Activated CD4-positive, alpha-beta T cell treated with anti-CD3 and anti-CD28 coated beads, Interleukin-2, amount 50 U/mL, for 24 hours (primary cell): ENCODE data around the gene RELL1.

Experiments
- DNase-seq, 2 donors: peaks; one replicate each; pipeline ENCODE4 v3.0.0-alpha.2; 2020; ENCODE audit warnings: low read depth in 1 of 2, low spot score in 1 of 2

RELL1 gene

DNA sequence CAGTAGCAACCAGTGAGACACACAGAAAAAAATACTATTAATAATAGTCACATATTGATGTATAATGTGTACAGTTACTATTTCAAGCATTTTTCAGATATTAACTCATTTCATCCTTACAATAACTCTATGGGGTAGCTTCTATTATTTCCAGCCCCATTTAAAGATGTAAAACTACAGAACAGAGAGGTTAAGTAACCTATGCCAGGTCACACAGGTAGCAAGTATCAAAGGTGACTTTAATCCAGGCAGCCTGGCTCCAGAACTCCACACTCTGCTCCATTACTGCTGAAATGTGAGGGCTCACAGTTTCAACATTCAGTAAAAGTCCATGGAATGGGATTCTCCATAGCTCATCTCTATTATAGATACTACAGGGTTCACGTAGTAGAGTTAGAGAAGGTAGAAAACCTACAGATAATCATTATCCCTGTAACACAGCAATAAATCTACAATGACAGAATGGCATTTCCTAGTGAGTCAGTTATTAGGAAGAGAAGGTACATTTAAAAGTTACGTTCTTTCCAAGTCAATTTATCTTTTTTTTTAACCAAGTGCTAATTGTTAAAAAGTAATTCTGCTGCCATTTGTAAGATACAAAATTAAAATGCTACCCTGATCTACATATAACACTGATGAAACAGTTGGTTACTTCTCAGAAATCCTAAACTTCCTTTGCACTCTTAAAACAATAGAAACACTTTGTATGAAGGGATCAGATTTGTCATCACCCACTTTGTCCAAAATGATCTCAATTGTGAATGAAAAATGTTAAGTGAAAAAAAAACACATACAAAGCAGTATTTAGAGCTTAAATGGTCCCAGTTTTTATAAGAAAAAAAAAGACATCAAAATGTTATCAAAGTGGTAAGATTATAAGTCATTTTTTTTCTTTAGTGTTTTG is 18.7 kb downstream of the RELL1 start:
- no peak for DNase-seq

DNA sequence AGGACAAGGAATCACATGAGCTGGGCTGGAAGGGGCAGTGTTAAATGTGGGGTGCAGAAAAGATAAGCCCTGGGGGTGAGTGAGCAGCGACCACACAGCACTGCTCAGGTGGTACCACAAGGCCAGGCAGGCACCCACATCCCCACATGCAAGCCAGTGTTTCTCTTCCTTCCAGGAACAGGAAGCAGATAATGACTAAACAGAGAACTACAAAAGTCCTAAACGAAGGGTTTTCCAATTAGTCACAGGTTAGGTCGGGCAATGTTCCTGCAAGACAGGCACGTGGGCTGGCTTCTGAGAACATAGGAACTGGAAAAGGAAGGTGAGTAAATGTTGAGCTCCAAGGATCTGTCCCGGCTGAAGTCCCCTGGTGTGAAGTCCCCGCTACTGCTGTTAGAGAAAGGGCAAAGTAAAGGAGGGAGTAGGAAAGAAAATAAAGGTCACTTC is 19.5 kb downstream of the RELL1 start:
- DNase-seq, result no peak

DNA sequence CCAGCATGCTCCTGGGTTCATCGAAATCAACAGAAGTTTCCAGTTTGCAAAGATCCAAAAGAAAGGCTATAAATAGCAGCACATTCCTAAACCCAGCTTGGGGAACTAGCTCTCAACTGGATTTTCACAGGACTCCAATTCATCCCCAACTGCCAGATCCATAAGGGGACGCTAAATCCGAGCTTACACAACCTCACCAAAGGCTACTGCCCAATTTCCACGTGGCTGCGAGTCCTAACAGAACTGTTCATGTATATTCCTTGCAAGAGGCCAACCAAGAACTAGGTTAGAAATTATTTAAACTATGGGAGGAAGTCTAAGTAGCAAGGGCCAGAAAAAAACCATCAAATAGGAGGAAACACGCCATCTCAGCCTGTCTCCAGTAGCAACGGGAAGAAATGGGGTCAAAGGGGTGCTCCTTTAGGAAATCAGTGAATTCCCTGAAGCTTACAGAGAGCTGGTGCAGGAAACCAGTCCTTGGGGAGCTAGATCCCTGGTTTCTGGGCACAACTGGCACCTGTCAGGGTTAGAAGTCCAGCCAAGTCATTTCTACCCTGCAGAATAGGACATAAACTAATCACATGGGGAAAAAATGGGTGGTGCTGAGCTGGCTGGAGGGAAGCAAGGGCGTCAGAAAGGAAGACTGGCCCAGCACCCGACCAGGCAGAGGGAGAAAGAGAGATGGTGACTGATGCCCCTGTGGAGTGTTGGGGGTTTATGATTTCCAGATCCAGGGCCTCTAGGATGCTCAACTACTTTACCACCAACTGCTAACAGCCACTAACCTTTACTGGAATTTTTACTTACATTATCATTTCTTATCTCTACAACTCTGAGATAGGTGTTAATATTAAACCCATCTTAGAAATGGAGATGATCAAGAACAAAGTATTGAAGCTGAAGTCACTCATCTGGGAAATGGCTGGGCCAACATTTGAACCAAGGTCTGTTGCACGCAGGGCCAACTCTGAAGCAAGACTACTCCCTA is 20.5 kb downstream of the RELL1 start:
- no peak for DNase-seq

DNA sequence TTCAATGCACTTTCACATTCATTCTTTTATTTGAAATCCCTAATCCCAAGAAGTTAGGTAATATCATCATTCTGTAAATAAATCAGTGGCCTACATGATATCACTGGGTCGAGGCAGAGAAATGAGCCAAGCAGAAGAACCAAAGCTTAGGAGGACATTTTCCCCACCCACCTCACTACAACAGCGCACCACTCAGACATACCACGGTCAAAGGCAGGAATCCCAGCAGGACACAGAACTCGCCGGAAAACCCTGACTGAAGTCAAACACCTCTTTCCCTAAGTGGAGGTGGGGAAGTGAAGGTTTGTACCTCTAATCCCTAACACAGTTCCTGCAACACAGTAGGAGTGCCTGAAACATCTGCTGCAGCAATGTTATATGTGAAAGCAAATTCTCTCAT is 21.5 kb downstream of the RELL1 start:
- no peak for DNase-seq

DNA sequence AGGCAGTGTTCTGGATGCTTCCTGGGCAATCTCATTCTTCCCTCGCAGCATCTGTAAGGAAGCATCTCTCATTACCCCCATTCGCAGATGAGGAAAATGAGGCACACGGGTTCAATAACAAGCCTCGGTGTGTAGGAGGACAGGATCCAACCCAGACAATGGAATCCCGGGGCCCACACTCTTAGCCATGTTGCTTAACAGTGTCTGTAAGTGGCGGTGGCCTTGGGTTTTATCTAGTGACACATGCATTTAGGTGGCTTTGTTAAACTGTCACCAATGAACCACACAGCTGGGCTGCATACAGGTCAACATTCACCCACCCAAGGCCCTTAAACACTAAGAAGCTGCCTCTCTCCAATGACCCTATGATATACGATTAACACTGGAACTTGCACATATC is 22.6 kb downstream of the RELL1 start:
- no peak for DNase-seq

DNA sequence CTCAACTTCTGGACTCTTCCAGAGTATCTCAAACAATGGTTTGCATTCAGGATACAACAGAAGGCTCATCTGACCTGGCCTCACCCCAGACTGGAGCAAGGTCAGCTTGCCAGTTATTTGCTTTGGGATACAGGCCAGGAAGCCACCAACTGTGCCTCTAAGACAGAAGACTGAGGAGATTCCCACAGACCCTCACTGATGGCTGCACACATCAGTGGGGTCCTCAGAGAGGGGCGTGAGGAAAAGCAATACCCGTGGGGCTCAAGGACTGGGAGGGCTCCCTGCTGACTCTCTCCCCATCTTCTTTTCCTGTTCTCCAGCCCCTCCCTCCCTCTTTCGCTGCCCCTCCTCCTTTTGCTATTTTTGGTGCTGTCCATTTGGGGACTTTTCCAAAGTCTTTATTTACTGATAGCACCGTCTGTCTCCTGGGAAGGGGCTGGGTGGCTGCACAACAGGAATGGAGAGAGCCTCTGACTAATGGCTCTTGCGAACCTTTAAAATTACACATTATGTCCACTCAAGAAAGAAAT is 23.2 kb downstream of the RELL1 start:
- DNase-seq, result no peak

DNA sequence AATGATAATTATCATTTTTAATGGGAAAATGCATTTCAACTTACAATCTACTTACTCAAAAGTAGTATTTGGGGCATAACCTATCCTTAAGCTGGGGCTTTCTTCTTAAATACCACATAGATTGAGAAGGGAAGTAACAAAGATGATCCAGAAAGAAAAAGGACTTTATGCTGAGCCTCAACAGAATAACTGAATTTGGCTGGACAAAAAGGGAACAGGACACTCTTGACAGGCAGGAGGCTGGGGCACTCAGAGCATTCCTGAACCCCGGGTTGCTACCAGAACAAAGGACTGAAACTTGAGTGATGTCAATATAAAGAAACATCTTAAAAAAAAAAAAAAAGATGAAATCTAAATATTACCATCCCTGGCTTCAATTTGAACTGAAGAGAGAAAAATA is 23.9 kb downstream of the RELL1 start:
- no peak for DNase-seq

DNA sequence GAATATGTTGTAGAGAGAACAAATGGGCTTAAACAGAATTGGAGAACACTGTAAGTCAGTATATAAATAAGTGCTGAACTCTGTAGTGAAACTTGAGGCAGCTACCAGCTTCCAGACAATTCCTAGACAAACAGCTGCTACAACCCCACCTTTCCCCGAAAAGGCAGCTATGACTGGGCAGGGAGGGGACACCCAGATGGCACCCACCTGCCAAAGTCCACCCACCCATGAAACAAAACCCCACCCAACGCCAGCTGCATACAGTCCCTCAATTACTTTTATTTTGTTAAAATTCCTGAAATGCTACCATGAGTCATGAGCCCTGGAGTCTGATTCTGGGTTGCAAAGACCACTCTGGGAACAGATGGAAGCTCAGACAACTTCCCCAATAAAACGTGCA is 24.4 kb downstream of the RELL1 start:
- no peak for DNase-seq

DNA sequence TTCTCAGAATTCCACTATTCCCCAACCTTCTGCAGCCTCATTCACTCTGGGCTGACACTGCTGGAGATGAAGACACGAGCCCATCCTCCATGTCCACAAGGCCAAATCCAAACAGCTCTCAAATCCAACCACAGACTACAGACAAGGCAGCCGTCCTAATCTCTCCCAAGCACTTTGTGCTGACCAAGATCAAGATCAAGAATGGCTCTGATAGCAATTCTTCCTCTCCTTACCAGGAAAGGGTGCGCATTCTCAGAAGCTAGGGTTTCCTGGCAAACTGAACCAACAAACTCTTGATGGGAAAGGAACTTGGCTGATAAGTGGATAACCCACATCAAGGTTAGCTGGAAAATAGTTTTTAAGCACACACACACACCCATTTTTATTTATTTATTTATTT is 26.5 kb downstream of the RELL1 start:
- no peak for DNase-seq

DNA sequence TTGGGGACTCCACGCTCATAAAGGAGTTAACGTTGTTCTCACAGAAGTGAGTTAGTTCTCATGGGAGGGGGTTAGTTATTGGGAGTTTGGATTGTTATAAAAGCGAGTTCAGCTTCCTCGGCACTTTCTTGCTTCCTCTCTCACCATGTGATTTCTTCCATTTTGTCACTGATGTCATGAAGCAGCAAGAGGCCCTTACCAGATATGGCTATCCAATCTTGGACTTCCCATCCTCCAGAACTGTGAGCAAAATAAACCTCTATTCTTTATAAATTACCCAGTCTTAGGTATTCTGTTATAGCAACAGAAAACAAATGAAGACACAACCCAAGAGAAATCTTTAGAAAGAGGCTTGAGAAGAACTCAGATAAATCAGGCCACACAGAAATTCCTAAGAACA is 29.5 kb downstream of the RELL1 start:
- no peak for DNase-seq

DNA sequence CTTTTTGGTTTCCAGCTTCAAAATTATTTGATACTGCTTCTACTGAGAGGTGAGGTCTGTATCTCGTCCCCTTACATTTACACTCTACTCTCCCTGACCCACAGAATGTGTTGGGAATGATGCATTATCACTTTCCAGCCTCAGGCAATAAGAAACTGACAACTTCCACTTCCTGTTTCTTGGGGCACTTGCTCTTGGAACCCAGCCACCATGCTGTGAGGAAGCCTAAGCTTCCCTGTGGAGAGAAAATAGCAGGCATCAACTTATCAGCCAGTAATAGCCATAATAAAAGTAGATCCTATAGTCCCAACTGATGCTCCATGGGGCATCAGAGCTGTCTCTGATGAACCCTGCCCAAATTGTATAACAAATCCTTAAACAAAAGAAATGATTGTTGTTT is 32.6 kb downstream of the RELL1 start:
- DNase-seq, result no peak

DNA sequence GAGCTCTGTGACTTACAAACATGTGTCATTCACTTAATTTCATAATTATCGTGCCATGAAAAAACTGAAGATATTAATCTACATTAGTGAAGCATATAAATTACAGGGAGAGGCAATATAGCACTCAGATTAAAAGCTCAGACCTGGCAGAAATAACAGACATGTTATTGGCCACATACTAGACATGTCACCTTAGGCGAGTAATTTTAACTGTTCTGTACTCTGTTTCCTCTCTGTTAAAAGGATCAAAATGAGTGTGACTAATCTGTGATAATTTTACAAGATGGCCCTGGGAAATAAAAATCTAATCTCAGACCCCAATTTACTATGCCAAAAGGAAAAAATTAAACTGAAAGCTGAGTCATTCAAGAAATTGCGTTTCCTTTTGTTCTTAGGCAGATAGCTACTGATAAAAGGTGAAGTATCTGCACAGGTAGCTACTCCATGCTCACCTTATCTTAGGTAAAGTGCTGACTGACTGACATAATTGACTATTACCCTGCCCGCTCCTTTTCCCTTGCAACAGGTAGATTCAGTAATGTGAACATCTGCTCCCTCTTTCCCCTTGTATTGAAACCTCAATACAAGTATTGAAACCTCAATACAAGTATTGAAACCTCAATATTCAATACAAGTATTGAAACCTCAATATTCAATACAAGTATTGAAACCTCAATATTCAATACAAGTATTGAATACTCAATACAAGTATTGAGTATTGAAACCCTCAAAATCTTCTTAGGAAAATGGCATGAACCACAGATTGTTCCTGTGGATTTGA is 33.2 kb downstream of the RELL1 start:
- no peak for DNase-seq

DNA sequence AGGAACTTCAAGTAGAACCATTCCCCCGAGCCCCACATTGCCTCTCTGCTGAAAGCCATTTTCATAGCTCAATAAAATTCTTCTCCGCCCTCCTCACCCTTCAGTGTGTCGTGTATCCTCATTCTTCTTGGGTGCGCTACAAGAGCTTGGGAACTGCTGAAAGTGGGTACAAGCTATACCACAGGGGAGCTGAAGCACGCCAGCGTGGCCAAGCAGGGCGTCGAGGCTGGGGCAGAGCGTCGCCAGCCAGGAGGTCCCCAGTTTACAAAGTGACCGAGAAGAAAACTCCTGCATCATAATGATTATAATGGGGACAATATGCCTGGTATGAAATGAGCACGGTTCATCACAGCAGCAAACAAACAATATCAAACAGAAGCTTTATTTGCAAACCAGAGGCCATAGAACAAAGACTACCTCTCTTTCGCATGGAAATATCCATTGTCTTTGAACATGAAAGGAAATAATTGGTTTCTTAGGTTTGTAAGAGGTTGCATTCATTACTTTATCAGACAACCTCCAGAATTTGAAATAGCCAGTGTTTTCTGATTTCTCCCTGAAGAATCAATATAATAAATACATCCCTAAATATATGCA is 34.3 kb downstream of the RELL1 start:
- DNase-seq, result no peak

DNA sequence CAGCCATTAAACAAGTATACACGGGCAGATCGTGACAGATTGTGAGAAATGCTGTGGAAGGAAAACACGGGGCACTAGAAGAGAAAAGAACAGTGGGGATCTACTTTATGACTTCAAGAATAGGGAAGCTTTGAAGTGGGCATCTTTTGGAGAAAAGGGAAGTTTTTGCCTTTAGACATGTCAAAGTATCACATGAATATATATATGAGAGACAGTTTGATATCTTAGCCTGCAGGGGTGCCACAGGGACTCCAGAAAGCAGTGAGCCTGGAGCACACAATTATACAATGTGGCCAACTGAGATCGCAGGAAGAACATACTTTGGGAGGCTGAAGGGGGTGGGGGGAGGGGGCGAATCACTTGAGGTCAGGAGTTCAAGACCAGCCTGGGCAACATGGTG is 35.7 kb downstream of the RELL1 start:
- no peak for DNase-seq

DNA sequence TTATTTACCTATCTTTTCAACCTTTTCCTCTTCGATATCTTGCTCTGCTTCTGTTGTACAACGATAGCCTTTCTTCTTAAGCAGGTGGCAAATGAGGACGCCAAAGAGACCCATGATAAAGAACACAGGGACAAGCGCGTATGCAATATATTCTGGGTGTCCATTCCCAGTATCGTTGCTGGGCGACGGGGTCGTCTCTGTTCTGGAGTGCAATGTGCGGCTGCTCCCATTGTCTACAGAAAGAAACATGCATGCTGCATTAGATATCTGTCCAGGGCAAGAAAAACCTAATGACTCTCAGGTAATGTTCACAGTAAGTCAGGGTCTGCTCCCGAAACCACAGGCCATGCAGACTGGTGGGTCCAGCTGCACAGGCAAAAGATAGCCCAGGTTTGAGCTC is 36.9 kb downstream of the RELL1 start:
- DNase-seq, result no peak

DNA sequence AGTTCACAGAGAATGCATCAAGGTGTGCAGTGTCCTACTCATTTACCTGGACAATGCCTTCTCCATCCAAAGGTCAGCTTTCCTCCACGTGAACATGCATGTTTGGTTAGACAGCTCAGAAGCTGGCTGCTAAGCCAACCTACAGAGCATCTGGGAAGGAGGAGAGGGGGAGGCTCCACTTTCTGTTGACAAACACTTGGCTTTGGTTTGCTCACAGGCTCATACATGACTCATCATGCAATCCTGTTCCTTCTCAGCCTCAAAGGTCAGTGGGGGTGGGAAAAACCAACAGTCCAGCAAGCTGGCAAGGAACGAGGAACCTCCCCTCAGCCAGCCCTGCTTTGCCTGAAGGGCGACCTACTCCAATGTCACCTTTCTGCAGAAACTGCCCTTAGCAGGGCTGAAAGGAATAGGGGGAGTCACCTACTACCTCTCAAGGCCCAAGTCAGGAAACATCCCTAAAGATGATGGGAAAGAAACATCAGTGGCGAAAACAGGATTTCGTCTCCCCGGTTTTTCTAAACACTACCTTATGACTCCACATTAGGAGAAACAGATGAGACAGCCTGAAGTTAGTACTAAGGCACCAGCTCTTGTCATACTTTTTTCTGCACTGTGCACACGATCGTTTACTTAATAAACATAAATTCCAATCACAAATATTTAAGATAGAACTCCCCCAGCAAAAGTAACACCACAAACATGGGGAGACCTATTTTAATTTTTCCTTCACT is 37.9 kb downstream of the RELL1 start:
- no peak for DNase-seq

DNA sequence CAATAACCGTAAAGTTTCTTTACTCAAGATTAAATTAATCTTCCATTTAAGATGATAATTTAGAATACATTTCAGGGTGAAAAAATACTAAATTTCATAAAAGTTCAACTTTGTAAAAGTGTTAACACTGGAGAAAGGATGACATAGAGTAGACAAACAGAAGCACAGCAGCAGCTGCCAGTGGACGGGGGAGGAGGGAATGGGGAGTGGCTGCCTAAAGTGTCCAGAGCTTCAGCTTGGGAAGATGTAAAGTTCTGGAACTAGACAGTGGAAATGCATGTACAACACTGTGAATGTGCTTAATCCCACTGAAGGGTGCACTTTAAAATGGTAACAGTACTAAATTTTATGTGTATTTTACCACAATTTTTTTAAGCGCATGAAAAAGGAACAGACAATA is 39.9 kb downstream of the RELL1 start:
- DNase-seq, result no peak

DNA sequence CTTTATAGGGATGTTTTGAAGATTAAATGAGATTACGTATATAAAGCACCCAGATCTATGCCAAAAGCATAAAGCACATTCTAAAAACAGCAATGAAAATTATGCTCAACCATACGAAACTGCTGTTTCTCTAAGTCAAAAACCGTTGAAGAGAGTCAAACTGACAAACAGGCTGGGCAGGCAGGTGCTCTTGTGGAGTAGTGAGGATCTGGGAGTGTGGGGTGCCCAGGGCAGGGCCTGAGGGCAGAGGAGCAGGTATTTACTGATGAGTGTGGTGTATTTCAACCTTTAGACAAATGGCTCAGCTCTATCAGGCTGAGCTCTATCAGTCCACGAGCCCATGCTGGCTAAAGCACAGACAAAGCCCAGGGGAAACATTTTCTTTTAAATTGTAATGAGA is 40.4 kb downstream of the RELL1 start:
- no peak for DNase-seq

DNA sequence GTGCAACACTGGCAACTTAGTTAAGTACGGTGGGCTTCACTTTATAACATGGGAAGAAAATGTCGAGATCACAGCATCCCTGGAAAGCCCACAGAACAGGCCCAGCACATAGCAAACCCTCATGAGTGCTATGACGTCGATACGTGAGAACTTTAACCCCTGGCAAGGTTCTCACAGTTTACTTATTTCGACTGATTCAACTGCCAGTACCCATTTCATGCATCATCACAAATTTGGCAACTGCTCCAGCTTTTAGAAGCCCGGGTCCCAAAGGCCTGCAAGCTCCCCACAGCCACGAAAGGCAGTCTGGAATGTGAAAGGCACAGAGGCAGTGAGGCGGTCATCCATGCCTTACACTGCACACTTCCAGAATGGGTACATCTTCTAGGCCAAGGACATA is 41.2 kb downstream of the RELL1 start:
- DNase-seq, result no peak
